C1 segment of cervical spinal cord (tissue), 14 donors: ENCODE measurements around the gene EDC4.

Experiments used
- DNase-seq, 14 donors: peaks; one replicate each; lab custom pipeline; 2025; lab: John Stamatoyannopoulos, UW

The EDC4 gene

DNA sequence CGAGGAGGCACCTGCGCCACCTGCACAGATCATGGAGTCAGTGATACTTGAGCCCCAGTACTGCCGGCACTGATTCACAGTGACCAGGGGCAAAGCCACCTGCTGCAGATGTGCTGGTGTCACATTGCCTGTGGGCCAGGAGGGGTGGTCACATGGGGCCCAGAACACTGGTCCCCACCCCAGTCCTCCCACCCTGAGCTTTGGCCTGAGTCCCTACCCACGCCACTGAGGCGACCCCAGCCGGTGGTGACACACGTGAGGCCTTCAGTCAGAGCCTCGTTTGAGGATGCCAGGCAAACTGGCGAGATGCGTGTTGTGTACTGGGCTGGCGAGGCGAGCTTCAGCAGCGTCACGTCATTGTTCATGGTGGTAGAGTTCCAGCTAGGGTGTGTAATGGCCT lies 57.3 kb downstream of the EDC4 start:
- no peak for DNase-seq

DNA sequence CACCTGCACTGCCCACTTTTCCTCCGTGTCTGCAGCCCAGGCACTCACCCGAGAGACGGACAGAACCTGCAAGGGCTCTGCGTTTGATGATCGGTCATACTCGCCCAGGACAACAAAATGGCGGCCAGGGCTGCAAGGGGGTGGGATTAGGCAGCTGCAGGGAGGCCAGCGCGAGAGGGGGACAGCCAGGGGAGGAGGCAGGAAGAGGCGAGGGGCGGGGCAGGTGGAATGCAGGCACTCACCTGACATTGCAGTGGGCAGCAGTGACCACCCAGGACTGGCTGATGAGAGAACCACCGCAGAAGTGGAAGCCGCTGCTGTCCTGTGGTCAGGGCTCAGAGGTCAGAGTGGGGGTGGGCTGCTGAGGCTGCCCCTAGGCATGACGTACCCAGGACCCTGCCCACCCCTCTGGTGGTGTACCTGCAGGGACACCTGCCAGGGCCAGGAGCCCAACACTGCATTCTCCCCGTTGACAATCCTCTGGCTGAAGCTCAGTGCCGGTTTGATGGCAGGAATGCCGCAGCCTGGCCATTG lies 57.9 kb downstream of the EDC4 start:
- DNase-seq, result no peak
